ENCODE results near the gene INPP5E. TPM values are rescaled to one million over a fixed set of nuclear protein-coding genes. Genes with fewer than 3 reads are reported as not detected.

INPP5E gene
- total RNA-seq (10 to 100 TPM in 2 of 5 donors, 1 to 10 TPM in 3; 6.2 to 32.1 (median 9.7) TPM), polyA plus RNA-seq (1 to 10 TPM; 3.2 to 9.0 (median 4.2) TPM)
- long read RNA-seq, donor 1, full-length matches to known transcripts: 2 of 2 reads
- long read RNA-seq, donor 1, partial matches to known transcripts: 0 of 2 reads
- long read RNA-seq, donor 1, other reads (novel, unspliced or antisense): 0 of 2 reads
- long read RNA-seq, donor 2, full-length matches to known transcripts: 3 of 3 reads
- long read RNA-seq, donor 2, partial matches to known transcripts: 0 of 3 reads
- long read RNA-seq, donor 2, other reads (novel, unspliced or antisense): 0 of 3 reads
- long read RNA-seq, donor 3, full-length matches to known transcripts: 3 of 3 reads
- long read RNA-seq, donor 3, partial matches to known transcripts: 0 of 3 reads
- long read RNA-seq, donor 3, other reads (novel, unspliced or antisense): 0 of 3 reads
- long read RNA-seq, donor 4, partial matches to known transcripts: 0 of 1 reads
- long read RNA-seq, donor 4, other reads (novel, unspliced or antisense): 0 of 1 reads
- long read RNA-seq, donor 5, full-length matches to known transcripts: 5 of 5 reads
- long read RNA-seq, donor 5, partial matches to known transcripts: 0 of 5 reads
- long read RNA-seq, donor 5, other reads (novel, unspliced or antisense): 0 of 5 reads
- long read RNA-seq, donor 6, full-length matches to known transcripts: 2 of 13 reads
- long read RNA-seq, donor 6, partial matches to known transcripts: 11 of 13 reads
- long read RNA-seq, donor 6, other reads (novel, unspliced or antisense): 0 of 13 reads
- long read RNA-seq, donor 7, full-length matches to known transcripts: 1 of 1 reads
- long read RNA-seq, donor 7, partial matches to known transcripts: 0 of 1 reads
- long read RNA-seq, donor 7, other reads (novel, unspliced or antisense): 0 of 1 reads
- long read RNA-seq, donor 8, full-length matches to known transcripts: 2 of 2 reads
- long read RNA-seq, donor 8, partial matches to known transcripts: 0 of 2 reads
- long read RNA-seq, donor 8, other reads (novel, unspliced or antisense): 0 of 2 reads
- long read RNA-seq, donor 9, full-length matches to known transcripts: 3 of 3 reads
- long read RNA-seq, donor 9, partial matches to known transcripts: 0 of 3 reads
- long read RNA-seq, donor 9, other reads (novel, unspliced or antisense): 0 of 3 reads
- long read RNA-seq, donor 10: 0 reads

GRCh38 chr9:136439481-136440408, at the start of gene INPP5E:
Gene INPP5E (minus strand): TSS chr9:136439845. CDS start chr9:136439419, 426 bp downstream.
- Histone ChIP-seq H3K27me3 (no peaks in the 10 kb centered on the region), H3K4me1 (peaks cover 24 to 44% (median 38%) of the 10 kb centered on the region in 4 donors), H3K9me3 (no peaks in the 10 kb centered on the region), H3K4me3 (peak within 1 kb of the TSS; percentile 91 to 98 (median 95)), H3K36me3 (peaks cover 38 to 62% (median 52%) of the 10 kb centered on the region in 4 donors), H3K27ac (peak within 1 kb of the TSS; percentile 66 to 84 (median 80))
- intact Hi-C loops (cut with DNase I; ENCODE audit: low total_unique reads): no loop called here
- WGBS, 5 donors: 6 to 22% (median 9%) methylated on average over 19 to 90 of the region's 90 CpGs
- DNase-seq: peak; percentile 82 to 90
- no peak for TF ChIP-seq EP300 (IDR thresholded peaks at IDR 0.05)
- TF ChIP-seq POLR2A (IDR thresholded peaks at IDR 0.05): no peak
- peak in 4 of 7 experiments; percentile 23 to 90 (median 58) for TF ChIP-seq CTCF (IDR thresholded peaks at IDR 0.05)
- TF ChIP-seq POLR2AphosphoS5 (IDR thresholded peaks at IDR 0.05): peak in 1 of 3 donors; percentile 8

- H3K27me3 ChIP-seq: peaks cover 0 to 5% (median 0%) of the 10 kb centered on the region in 3 donors
- DNase-seq: peak; percentile 87
- intact Hi-C loops (cut with DNase I; ENCODE audit: low total_unique reads): no loop called here
- no peak overlapping the region for H3K4me3 ChIP-seq
- no peaks in the 10 kb centered on the region for H3K36me3 ChIP-seq
- H3K27ac ChIP-seq: no peak overlapping the region
- TF ChIP-seq EP300 (IDR thresholded peaks at IDR 0.05) (no peak), POLR2AphosphoS5 (IDR thresholded peaks at IDR 0.05) (peak in 1 of 3 donors; percentile 10), CTCF (IDR thresholded peaks at IDR 0.05) (peak in 6 of 7 experiments; percentile 79 to 99 (median 98)), POLR2A (IDR thresholded peaks at IDR 0.05) (no peak)
- peaks cover 13 to 40% (median 31%) of the 10 kb centered on the region in 4 donors for H3K4me1 ChIP-seq
- no peaks in the 10 kb centered on the region for H3K9me3 ChIP-seq
- 18 to 27% (median 23%) methylated on average over 12 to 22 of the region's 22 CpGs for WGBS, 5 donors
These were observed 48.9 kb upstream of the INPP5E start for GRCh38 chr9:136488247-136489214.

GRCh38 chr9:136487672-136488071, 48.0 kb upstream of the INPP5E start:
- intact Hi-C loops (cut with DNase I; ENCODE audit: low total_unique reads): loop anchor here (2.0 kb wide), 1 partner anchor 143 kb away; no protein-coding TSS in a partner anchor
- no peak for DNase-seq

More at GRCh38 chr9:136487672-136488071, 48.0 kb upstream of the INPP5E start:
- H3K4me1 ChIP-seq: peaks cover 13 to 34% (median 31%) of the 10 kb centered on the region in 4 donors
- no peaks in the 10 kb centered on the region for H3K9me3 ChIP-seq
- WGBS, 5 donors: 84 to 94% (median 91%) methylated on average over 7 of the region's 7 CpGs
- TF ChIP-seq POLR2A (IDR thresholded peaks at IDR 0.05) (no peak), EP300 (IDR thresholded peaks at IDR 0.05) (no peak), CTCF (IDR thresholded peaks at IDR 0.05) (no peak), POLR2AphosphoS5 (IDR thresholded peaks at IDR 0.05) (no peak)
- no peak overlapping the region for H3K4me3 ChIP-seq
- no peaks in the 10 kb centered on the region for H3K36me3 ChIP-seq
- no peak overlapping the region for H3K27ac ChIP-seq
- peaks cover 0 to 5% (median 0%) of the 10 kb centered on the region in 3 donors for H3K27me3 ChIP-seq
